ENCODE results near the gene RICTOR. TPM values are rescaled to one million over a fixed set of nuclear protein-coding genes. Genes with fewer than 3 reads are reported as not detected.

Gene RICTOR
- total and polyA plus RNA-seq, 7 donors = 2.5 to 50.1 (median 32.8) TPM

DNA sequence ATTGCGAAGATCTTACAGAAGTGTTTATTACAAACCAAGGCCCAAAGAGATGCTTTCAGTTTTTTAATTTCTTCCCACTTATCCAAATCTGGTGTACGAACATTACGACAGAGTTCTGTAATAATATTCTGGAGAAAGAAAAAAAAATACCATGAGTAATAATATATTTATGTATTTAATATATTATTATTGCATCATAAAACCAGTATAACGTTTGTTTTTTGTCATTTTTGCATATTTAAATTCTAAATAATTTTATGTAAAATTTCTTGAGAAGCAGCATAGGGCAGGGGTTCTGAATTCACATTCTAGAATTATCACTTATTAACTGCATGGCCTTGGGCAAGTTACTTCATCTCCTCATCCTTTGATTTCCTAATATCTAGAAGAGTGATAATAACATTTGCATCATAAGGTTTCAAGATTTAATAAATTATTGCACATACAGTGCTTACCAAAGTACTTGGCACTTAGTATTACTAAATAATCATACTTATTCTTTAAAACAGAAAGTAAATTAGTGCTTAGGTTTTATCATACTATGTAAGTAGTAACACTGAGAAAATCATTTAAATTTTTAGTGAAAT is 120.7 kb downstream of the RICTOR start:
- Histone ChIP-seq H3K4me3 (no peak overlapping the region), H3K27ac (no peak overlapping the region), H3K4me1 (no peaks in the 10 kb centered on the region), H3K27me3 (no peaks in the 10 kb centered on the region), H3K36me3 (peaks cover 0 to 97% (median 40%) of the 10 kb centered on the region in 4 donors), H3K9me3 (no peaks in the 10 kb centered on the region)
- intact Hi-C loops (cut with DNase I) = no loop called here
- no peak for DNase-seq
- WGBS, 2 donors = 85 to 93% methylated on average over 4 of the region's 4 CpGs
- TF ChIP-seq, protein P1, sequence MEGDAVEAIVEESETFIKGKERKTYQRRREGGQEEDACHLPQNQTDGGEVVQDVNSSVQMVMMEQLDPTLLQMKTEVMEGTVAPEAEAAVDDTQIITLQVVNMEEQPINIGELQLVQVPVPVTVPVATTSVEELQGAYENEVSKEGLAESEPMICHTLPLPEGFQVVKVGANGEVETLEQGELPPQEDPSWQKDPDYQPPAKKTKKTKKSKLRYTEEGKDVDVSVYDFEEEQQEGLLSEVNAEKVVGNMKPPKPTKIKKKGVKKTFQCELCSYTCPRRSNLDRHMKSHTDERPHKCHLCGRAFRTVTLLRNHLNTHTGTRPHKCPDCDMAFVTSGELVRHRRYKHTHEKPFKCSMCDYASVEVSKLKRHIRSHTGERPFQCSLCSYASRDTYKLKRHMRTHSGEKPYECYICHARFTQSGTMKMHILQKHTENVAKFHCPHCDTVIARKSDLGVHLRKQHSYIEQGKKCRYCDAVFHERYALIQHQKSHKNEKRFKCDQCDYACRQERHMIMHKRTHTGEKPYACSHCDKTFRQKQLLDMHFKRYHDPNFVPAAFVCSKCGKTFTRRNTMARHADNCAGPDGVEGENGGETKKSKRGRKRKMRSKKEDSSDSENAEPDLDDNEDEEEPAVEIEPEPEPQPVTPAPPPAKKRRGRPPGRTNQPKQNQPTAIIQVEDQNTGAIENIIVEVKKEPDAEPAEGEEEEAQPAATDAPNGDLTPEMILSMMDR (IDR thresholded peaks at IDR 0.05) = no peak
- TF ChIP-seq POLR2AphosphoS5 (IDR thresholded peaks at IDR 0.05) (no peak), POLR2A (IDR thresholded peaks at IDR 0.05) (no peak), EP300 (IDR thresholded peaks at IDR 0.05) (no peak)

DNA sequence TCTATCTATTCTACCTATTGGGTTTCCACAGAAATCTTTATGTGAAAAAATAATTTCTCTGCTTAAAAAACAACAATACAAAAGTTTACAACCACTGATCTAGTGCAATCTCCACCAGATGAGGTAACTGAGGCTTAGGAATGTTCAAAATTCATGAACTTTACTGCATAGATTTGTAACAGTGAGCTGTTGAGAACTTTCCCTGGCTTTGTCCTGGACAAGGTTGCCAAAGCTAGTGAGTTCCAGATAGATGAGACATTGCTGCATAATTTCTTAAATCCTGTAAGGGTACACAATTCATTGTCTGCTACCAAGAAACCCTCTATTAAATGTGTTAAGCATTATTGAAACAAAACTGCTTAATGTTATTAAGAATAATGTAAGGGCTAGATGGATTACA is 125.7 kb downstream of the RICTOR start:
- intact Hi-C loops (cut with DNase I) = no loop called here

DNA sequence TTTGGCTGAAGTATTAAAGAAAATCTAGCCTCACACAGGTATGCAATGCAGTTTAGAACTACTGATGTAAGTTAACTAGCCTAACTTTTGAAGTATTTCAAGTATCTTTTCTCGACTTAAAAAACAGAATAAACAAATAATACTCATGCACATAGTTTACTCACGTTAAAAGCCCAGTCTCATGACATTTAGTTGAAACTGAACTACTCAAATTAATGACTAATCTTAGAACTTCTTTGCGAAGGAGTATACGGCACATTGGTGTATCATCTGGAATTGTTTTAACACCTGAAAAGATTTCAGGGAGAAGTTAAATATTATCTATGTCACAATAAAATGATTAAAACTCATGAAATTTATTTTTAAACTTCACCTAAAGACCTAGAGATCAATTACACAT is 129.9 kb downstream of the RICTOR start:
- no peak overlapping the region for H3K27ac ChIP-seq
- H3K27me3 ChIP-seq = no peaks in the 10 kb centered on the region
- H3K4me1 ChIP-seq = no peaks in the 10 kb centered on the region
- 83 to 89% methylated on average over 4 of the region's 4 CpGs for WGBS, 2 donors
- intact Hi-C loops (cut with DNase I) = no loop called here
- peaks cover 5 to 91% (median 18%) of the 10 kb centered on the region in 4 donors for H3K36me3 ChIP-seq
- no peak overlapping the region for H3K4me3 ChIP-seq
- no peak for DNase-seq
- TF ChIP-seq EP300 (IDR thresholded peaks at IDR 0.05) = no peak
- TF ChIP-seq POLR2A (IDR thresholded peaks at IDR 0.05) = no peak
- H3K9me3 ChIP-seq = no peaks in the 10 kb centered on the region

More for the DNA sequence above, 125.7 kb downstream of the RICTOR start:
- H3K27ac ChIP-seq = no peak overlapping the region
- H3K36me3 ChIP-seq = peaks cover 5 to 100% (median 23%) of the 10 kb centered on the region in 4 donors
- TF ChIP-seq POLR2A (IDR thresholded peaks at IDR 0.05) (no peak), EP300 (IDR thresholded peaks at IDR 0.05) (no peak)
- no peaks in the 10 kb centered on the region for H3K27me3 ChIP-seq
- no peak overlapping the region for H3K4me3 ChIP-seq
- no peak for DNase-seq
- H3K4me1 ChIP-seq = no peaks in the 10 kb centered on the region
- no peaks in the 10 kb centered on the region for H3K9me3 ChIP-seq

GRCh38 chr5:38941912-38942311 is 132.3 kb downstream of the RICTOR start:
- DNase-seq = no peak
- no peaks in the 10 kb centered on the region for H3K9me3 ChIP-seq
- TF ChIP-seq POLR2A (IDR thresholded peaks at IDR 0.05) (no peak), POLR2AphosphoS5 (IDR thresholded peaks at IDR 0.05) (no peak), EP300 (IDR thresholded peaks at IDR 0.05) (no peak)
- TF ChIP-seq, protein P1 (IDR thresholded peaks at IDR 0.05) = no peak
- H3K36me3 ChIP-seq = peaks cover under 1 to 88% (median 14%) of the 10 kb centered on the region in 4 donors
- H3K4me1 ChIP-seq = no peaks in the 10 kb centered on the region
- intact Hi-C loops (cut with DNase I) = no loop called here
- WGBS, 2 donors = 96 to 97% methylated on average over 2 of the region's 2 CpGs
- no peak overlapping the region for H3K27ac ChIP-seq
- no peaks in the 10 kb centered on the region for H3K27me3 ChIP-seq
- H3K4me3 ChIP-seq = no peak overlapping the region

DNA sequence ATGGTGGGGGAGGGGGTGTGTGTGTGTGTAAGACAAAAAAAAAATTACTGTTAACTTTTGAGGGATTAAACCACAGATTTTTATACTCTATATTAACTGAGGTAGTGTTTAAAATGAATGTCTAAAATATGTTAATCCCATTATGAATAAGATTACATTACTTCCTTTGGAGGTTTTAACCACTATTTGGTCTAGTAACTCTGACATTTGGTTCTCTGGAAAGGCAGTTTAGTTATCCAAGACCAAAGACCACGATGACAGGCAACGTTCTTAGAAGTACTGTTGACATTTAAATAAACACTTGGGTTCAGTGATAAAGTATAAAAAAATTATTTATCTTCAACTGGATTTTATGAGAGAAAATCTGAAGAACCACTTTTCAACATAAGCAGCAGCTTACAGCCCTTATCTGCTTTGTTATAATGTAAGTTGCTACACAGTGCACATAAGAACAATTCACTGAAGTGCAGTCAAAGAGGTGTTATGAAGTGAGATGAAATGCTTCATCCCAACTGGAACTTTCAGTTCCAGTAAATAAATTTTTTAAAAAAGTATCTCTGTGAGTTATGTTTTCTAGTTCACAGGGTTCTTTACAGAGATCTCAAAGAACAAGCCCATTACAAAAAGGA is 133.9 kb downstream of the RICTOR start:
- Histone ChIP-seq H3K27ac (no peak overlapping the region), H3K27me3 (no peaks in the 10 kb centered on the region), H3K9me3 (no peaks in the 10 kb centered on the region), H3K36me3 (peaks cover 0 to 86% (median 16%) of the 10 kb centered on the region in 4 donors), H3K4me3 (no peak overlapping the region), H3K4me1 (no peaks in the 10 kb centered on the region)
- intact Hi-C loops (cut with DNase I) = no loop called here
- WGBS, 2 donors = 54 to 55% methylated on average over 2 of the region's 2 CpGs
- TF ChIP-seq, protein P1 (IDR thresholded peaks at IDR 0.05) = no peak
- TF ChIP-seq POLR2A (IDR thresholded peaks at IDR 0.05) (no peak), POLR2AphosphoS5 (IDR thresholded peaks at IDR 0.05) (no peak), EP300 (IDR thresholded peaks at IDR 0.05) (no peak)
- DNase-seq = no peak
